ENCODE data around the gene THOP1. TPM values are rescaled to one million over a fixed set of nuclear protein-coding genes. Genes with fewer than 3 reads are reported as not detected.

The THOP1 gene
- polyA plus RNA-seq, 3 donors, result 13.4 to 17.6 (median 14.6) TPM

DNA sequence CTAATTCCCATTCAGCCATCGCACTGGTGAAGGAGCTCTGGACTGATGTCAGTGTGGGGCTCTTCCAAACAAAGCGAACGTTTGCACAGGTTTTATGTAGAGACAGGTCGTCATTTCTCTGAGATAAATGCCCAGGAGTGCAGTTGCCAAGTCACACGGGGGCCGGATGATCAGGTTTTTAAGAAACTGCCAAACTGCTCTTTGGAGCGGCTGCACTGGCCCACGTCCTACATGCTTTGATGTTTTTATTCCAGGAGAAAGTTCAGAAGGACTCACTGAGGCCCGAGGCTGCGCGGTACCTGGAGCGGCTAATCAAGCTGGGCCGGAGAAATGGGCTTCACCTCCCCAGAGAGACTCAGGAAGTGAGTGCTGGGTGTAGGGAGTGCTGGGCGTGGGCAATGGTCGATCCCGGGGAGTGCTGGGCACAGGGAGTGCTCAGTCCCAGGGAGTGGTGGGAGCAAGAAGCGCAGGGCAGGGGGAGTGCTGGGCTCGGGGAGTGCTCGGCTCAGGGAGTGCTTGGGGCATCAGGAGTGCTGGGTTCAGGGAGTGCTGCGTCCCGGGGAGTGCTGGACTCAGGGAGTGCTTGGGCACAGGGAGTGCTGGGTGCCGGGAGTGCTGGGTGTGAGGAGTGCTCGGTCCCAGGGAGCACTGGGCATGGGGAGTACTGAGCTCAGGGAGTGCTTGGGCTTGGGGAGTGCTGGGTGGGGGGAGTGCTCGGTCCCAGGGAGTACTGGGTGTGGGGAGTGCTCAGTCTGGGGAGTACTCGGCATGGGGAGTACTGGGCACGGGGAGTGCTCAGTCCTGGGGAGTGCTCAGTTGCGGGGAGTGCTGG, 10.7 kb downstream of the THOP1 start:
- Histone ChIP-seq H3K4me1 (ENCODE audit: control insufficient read depth in 1 of 2, insufficient read depth in 2 of 2, low read length in 2 of 2) (no peaks in the 10 kb centered on the region), H3K36me3 (replicated peaks in 1 of 2; ENCODE audit: control insufficient read depth in 1 of 2, insufficient read depth in 2 of 2, low read length in 2 of 2) (peaks cover 17 to 54% of the 10 kb centered on the region in 2 donors), H3K79me2 (ENCODE audit: insufficient read depth, low read length) (no peaks in the 10 kb centered on the region), H3K4me2 (replicated peaks; ENCODE audit: extremely low read depth, low read length, poor library complexity, severe bottlenecking) (no peak overlapping the region), H3K4me3 (replicated peaks in 1 of 3; ENCODE audit: low read depth in 2 of 3, low read length in 3 of 3) (no peak overlapping the region), H3K9ac (ENCODE audit: insufficient read depth, low read length, poor library complexity, severe bottlenecking) (no peak overlapping the region), H2AFZ (ENCODE audit: insufficient read depth, low read depth, low read length, poor library complexity, severe bottlenecking) (no peak overlapping the region), H3K27ac (ENCODE audit: low read depth in 1 of 2, low read length in 2 of 2) (no peak overlapping the region), H3K9me3 (replicated peaks in 1 of 2; ENCODE audit: control insufficient read depth in 1 of 2, insufficient read depth in 1 of 2, low read length in 2 of 2) (no peaks in the 10 kb centered on the region), H3K27me3 (ENCODE audit: control insufficient read depth in 2 of 2, insufficient read depth in 2 of 2, low read length in 2 of 2) (no peaks in the 10 kb centered on the region), H4K20me1 (ENCODE audit: insufficient read depth, low read length) (no peaks in the 10 kb centered on the region)
- TF ChIP-seq, protein P1, sequence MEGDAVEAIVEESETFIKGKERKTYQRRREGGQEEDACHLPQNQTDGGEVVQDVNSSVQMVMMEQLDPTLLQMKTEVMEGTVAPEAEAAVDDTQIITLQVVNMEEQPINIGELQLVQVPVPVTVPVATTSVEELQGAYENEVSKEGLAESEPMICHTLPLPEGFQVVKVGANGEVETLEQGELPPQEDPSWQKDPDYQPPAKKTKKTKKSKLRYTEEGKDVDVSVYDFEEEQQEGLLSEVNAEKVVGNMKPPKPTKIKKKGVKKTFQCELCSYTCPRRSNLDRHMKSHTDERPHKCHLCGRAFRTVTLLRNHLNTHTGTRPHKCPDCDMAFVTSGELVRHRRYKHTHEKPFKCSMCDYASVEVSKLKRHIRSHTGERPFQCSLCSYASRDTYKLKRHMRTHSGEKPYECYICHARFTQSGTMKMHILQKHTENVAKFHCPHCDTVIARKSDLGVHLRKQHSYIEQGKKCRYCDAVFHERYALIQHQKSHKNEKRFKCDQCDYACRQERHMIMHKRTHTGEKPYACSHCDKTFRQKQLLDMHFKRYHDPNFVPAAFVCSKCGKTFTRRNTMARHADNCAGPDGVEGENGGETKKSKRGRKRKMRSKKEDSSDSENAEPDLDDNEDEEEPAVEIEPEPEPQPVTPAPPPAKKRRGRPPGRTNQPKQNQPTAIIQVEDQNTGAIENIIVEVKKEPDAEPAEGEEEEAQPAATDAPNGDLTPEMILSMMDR (IDR thresholded peaks at IDR 0.05), result no peak
- WGBS (ENCODE audit: insufficient coverage), result 92% methylated on average over 23 of the region's 27 CpGs
- intact Hi-C loops (cut with micrococcal nuclease), result no loop called here
- peak overlapping the region in 2 of 7 donors; percentile 42 to 43 for H3K27ac Mint-ChIP-seq
- no peaks in the 10 kb centered on the region for H3K4me1 Mint-ChIP-seq
- DNase-seq, result no peak
- H3K36me3 Mint-ChIP-seq, result peaks cover 28 to 77% of the 10 kb centered on the region in 2 donors
- no peak overlapping the region for H3K4me3 Mint-ChIP-seq
- H3K9me3 Mint-ChIP-seq, result no peaks in the 10 kb centered on the region
- H3K27me3 Mint-ChIP-seq (ENCODE audit: low read depth in 3 of 3), result peaks cover 0 to 2% (median 0%) of the 10 kb centered on the region in 3 donors

DNA sequence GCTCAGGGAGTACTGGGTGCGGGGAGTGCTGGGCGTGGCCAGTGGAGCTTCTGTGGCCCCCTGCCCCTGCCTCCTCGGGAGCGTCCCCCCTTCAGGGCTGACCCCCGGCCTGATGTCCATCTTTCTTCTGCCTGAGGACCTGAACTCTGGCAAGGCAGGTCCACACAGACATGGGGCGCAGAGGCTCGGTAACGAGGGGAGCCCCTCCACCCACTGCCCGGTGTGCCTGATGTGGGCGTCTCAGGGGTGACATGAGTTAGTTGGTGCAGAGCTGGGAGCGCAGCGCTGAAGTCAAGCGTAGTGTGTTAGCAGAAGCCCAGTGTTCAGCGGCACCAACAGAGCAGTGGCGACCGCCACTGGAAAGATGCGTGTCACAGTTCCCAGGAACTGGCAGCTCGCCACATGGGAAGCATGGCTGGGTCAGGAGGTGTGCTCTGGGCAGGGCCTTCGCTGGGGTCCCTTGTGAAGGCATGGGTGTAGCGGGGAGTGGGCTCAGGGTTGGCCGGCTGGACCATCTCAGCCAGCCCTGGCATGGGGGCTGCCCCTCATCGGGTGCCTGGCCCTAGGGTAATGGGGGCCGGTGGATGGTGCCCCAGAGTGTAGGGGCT, 11.5 kb downstream of the THOP1 start:
- intact Hi-C loops (cut with micrococcal nuclease), result no loop called here
- TF ChIP-seq, protein P1 (IDR thresholded peaks at IDR 0.05), result no peak
- H3K4me1 Mint-ChIP-seq, result no peaks in the 10 kb centered on the region

More for the DNA sequence above, 11.5 kb downstream of the THOP1 start:
- Histone ChIP-seq H3K4me2 (replicated peaks; ENCODE audit: extremely low read depth, low read length, poor library complexity, severe bottlenecking) (no peak overlapping the region), H3K4me1 (ENCODE audit: control insufficient read depth in 1 of 2, insufficient read depth in 2 of 2, low read length in 2 of 2) (no peaks in the 10 kb centered on the region), H2AFZ (ENCODE audit: insufficient read depth, low read depth, low read length, poor library complexity, severe bottlenecking) (no peak overlapping the region), H3K4me3 (replicated peaks in 1 of 3; ENCODE audit: low read depth in 2 of 3, low read length in 3 of 3) (no peak overlapping the region), H3K9ac (ENCODE audit: insufficient read depth, low read length, poor library complexity, severe bottlenecking) (no peak overlapping the region), H3K27ac (ENCODE audit: low read depth in 1 of 2, low read length in 2 of 2) (no peak overlapping the region), H3K27me3 (ENCODE audit: control insufficient read depth in 2 of 2, insufficient read depth in 2 of 2, low read length in 2 of 2) (no peaks in the 10 kb centered on the region), H3K36me3 (replicated peaks in 1 of 2; ENCODE audit: control insufficient read depth in 1 of 2, insufficient read depth in 2 of 2, low read length in 2 of 2) (peaks cover 17 to 55% of the 10 kb centered on the region in 2 donors), H3K79me2 (ENCODE audit: insufficient read depth, low read length) (no peaks in the 10 kb centered on the region), H4K20me1 (ENCODE audit: insufficient read depth, low read length) (no peaks in the 10 kb centered on the region), H3K9me3 (replicated peaks in 1 of 2; ENCODE audit: control insufficient read depth in 1 of 2, insufficient read depth in 1 of 2, low read length in 2 of 2) (no peaks in the 10 kb centered on the region)
- Mint-ChIP-seq H3K9me3 (peaks cover 0 to 2% (median 0%) of the 10 kb centered on the region in 7 donors), H3K36me3 (peaks cover 30 to 80% of the 10 kb centered on the region in 2 donors), H3K4me3 (no peak overlapping the region), H3K27me3 (ENCODE audit: low read depth in 3 of 3) (peaks cover 0 to 2% (median 0%) of the 10 kb centered on the region in 3 donors), H3K27ac (no peak overlapping the region)
- no peak for DNase-seq
- whole genome bisulfite sequencing (ENCODE audit: insufficient coverage), result 98% methylated on average over 21 of the region's 23 CpGs
